ENCODE measurements around the gene EGFL6.

Gene EGFL6

GRCh38 chrX:13587786-13588477, 18.5 kb downstream of the EGFL6 start:
- peaks cover 3% of the 10 kb centered on the region for H3K27me3 ChIP-seq (replicated peaks; ENCODE audit: control insufficient read depth, insufficient read depth, low read length, poor library complexity, severe bottlenecking)
- no peaks in the 10 kb centered on the region for H3K9me3 ChIP-seq (ENCODE audit: control insufficient read depth, low read length)
- no peak for DNase-seq
- H3K4me1 ChIP-seq (ENCODE audit: control insufficient read depth, insufficient read depth, low read length, poor library complexity, severe bottlenecking) = no peaks in the 10 kb centered on the region
- H3K27ac ChIP-seq (ENCODE audit: insufficient read depth, low read length, poor library complexity, severe bottlenecking) = no peak overlapping the region
- H3K4me3 ChIP-seq (ENCODE audit: insufficient read depth, low read depth, low read length, poor library complexity, severe bottlenecking) = no peak overlapping the region
- H3K36me3 ChIP-seq (ENCODE audit: control insufficient read depth, insufficient read depth, low read length) = no peaks in the 10 kb centered on the region

GRCh38 chrX:13590207-13590606, 20.8 kb downstream of the EGFL6 start:
- no peak overlapping the region for H3K27ac ChIP-seq (ENCODE audit: insufficient read depth, low read length, poor library complexity, severe bottlenecking)
- H3K4me3 ChIP-seq (ENCODE audit: insufficient read depth, low read depth, low read length, poor library complexity, severe bottlenecking) = no peak overlapping the region
- H3K4me1 ChIP-seq (ENCODE audit: control insufficient read depth, insufficient read depth, low read length, poor library complexity, severe bottlenecking) = no peaks in the 10 kb centered on the region
- no peaks in the 10 kb centered on the region for H3K36me3 ChIP-seq (ENCODE audit: control insufficient read depth, insufficient read depth, low read length)
- no peaks in the 10 kb centered on the region for H3K27me3 ChIP-seq (replicated peaks; ENCODE audit: control insufficient read depth, insufficient read depth, low read length, poor library complexity, severe bottlenecking)
- DNase-seq = no peak
- no peaks in the 10 kb centered on the region for H3K9me3 ChIP-seq (ENCODE audit: control insufficient read depth, low read length)

GRCh38 chrX:13590914-13591313, 21.5 kb downstream of the EGFL6 start:
- H3K27me3 ChIP-seq (replicated peaks; ENCODE audit: control insufficient read depth, insufficient read depth, low read length, poor library complexity, severe bottlenecking) = no peaks in the 10 kb centered on the region
- DNase-seq = no peak
- no peaks in the 10 kb centered on the region for H3K9me3 ChIP-seq (ENCODE audit: control insufficient read depth, low read length)
- no peak overlapping the region for H3K27ac ChIP-seq (ENCODE audit: insufficient read depth, low read length, poor library complexity, severe bottlenecking)
- H3K36me3 ChIP-seq (ENCODE audit: control insufficient read depth, insufficient read depth, low read length) = no peaks in the 10 kb centered on the region
- H3K4me3 ChIP-seq (ENCODE audit: insufficient read depth, low read depth, low read length, poor library complexity, severe bottlenecking) = no peak overlapping the region
- no peaks in the 10 kb centered on the region for H3K4me1 ChIP-seq (ENCODE audit: control insufficient read depth, insufficient read depth, low read length, poor library complexity, severe bottlenecking)

GRCh38 chrX:13597874-13598273, 28.5 kb downstream of the EGFL6 start:
- H3K27me3 ChIP-seq (replicated peaks; ENCODE audit: control insufficient read depth, insufficient read depth, low read length, poor library complexity, severe bottlenecking) = no peaks in the 10 kb centered on the region
- H3K9me3 ChIP-seq (ENCODE audit: control insufficient read depth, low read length) = no peaks in the 10 kb centered on the region
- no peak overlapping the region for H3K4me3 ChIP-seq (ENCODE audit: insufficient read depth, low read depth, low read length, poor library complexity, severe bottlenecking)
- DNase-seq = no peak
- no peak overlapping the region for H3K27ac ChIP-seq (ENCODE audit: insufficient read depth, low read length, poor library complexity, severe bottlenecking)
- no peaks in the 10 kb centered on the region for H3K4me1 ChIP-seq (ENCODE audit: control insufficient read depth, insufficient read depth, low read length, poor library complexity, severe bottlenecking)
- no peaks in the 10 kb centered on the region for H3K36me3 ChIP-seq (ENCODE audit: control insufficient read depth, insufficient read depth, low read length)

GRCh38 chrX:13598877-13599276, 29.5 kb downstream of the EGFL6 start:
- Histone ChIP-seq H3K36me3 (ENCODE audit: control insufficient read depth, insufficient read depth, low read length) (no peaks in the 10 kb centered on the region), H3K4me3 (ENCODE audit: insufficient read depth, low read depth, low read length, poor library complexity, severe bottlenecking) (no peak overlapping the region), H3K9me3 (ENCODE audit: control insufficient read depth, low read length) (no peaks in the 10 kb centered on the region), H3K27me3 (replicated peaks; ENCODE audit: control insufficient read depth, insufficient read depth, low read length, poor library complexity, severe bottlenecking) (no peaks in the 10 kb centered on the region), H3K4me1 (ENCODE audit: control insufficient read depth, insufficient read depth, low read length, poor library complexity, severe bottlenecking) (no peaks in the 10 kb centered on the region), H3K27ac (ENCODE audit: insufficient read depth, low read length, poor library complexity, severe bottlenecking) (no peak overlapping the region)
- DNase-seq = no peak

GRCh38 chrX:13599491-13599890, 30.1 kb downstream of the EGFL6 start:
- H3K27me3 ChIP-seq (replicated peaks; ENCODE audit: control insufficient read depth, insufficient read depth, low read length, poor library complexity, severe bottlenecking) = no peaks in the 10 kb centered on the region
- no peak overlapping the region for H3K27ac ChIP-seq (ENCODE audit: insufficient read depth, low read length, poor library complexity, severe bottlenecking)
- H3K36me3 ChIP-seq (ENCODE audit: control insufficient read depth, insufficient read depth, low read length) = no peaks in the 10 kb centered on the region
- no peak for DNase-seq
- no peaks in the 10 kb centered on the region for H3K9me3 ChIP-seq (ENCODE audit: control insufficient read depth, low read length)
- no peak overlapping the region for H3K4me3 ChIP-seq (ENCODE audit: insufficient read depth, low read depth, low read length, poor library complexity, severe bottlenecking)
- no peaks in the 10 kb centered on the region for H3K4me1 ChIP-seq (ENCODE audit: control insufficient read depth, insufficient read depth, low read length, poor library complexity, severe bottlenecking)

- H3K4me1 ChIP-seq (ENCODE audit: control insufficient read depth, insufficient read depth, low read length, poor library complexity, severe bottlenecking) = no peaks in the 10 kb centered on the region
- no peak overlapping the region for H3K4me3 ChIP-seq (ENCODE audit: insufficient read depth, low read depth, low read length, poor library complexity, severe bottlenecking)
- no peak overlapping the region for H3K27ac ChIP-seq (ENCODE audit: insufficient read depth, low read length, poor library complexity, severe bottlenecking)
- no peaks in the 10 kb centered on the region for H3K36me3 ChIP-seq (ENCODE audit: control insufficient read depth, insufficient read depth, low read length)
- no peaks in the 10 kb centered on the region for H3K9me3 ChIP-seq (ENCODE audit: control insufficient read depth, low read length)
- DNase-seq = no peak
- no peaks in the 10 kb centered on the region for H3K27me3 ChIP-seq (replicated peaks; ENCODE audit: control insufficient read depth, insufficient read depth, low read length, poor library complexity, severe bottlenecking)
Measured at GRCh38 chrX:13605611-13606010, 36.2 kb downstream of the EGFL6 start.

GRCh38 chrX:13607331-13607995, 38.1 kb downstream of the EGFL6 start:
- no peaks in the 10 kb centered on the region for H3K9me3 ChIP-seq (ENCODE audit: control insufficient read depth, low read length)
- H3K4me1 ChIP-seq (ENCODE audit: control insufficient read depth, insufficient read depth, low read length, poor library complexity, severe bottlenecking) = no peaks in the 10 kb centered on the region

GRCh38 chrX:13607996-13608365, 38.6 kb downstream of the EGFL6 start:
- Histone ChIP-seq H3K27ac (ENCODE audit: insufficient read depth, low read length, poor library complexity, severe bottlenecking) (no peak overlapping the region), H3K27me3 (replicated peaks; ENCODE audit: control insufficient read depth, insufficient read depth, low read length, poor library complexity, severe bottlenecking) (no peaks in the 10 kb centered on the region), H3K4me1 (ENCODE audit: control insufficient read depth, insufficient read depth, low read length, poor library complexity, severe bottlenecking) (no peaks in the 10 kb centered on the region), H3K36me3 (ENCODE audit: control insufficient read depth, insufficient read depth, low read length) (no peaks in the 10 kb centered on the region), H3K4me3 (ENCODE audit: insufficient read depth, low read depth, low read length, poor library complexity, severe bottlenecking) (no peak overlapping the region), H3K9me3 (ENCODE audit: control insufficient read depth, low read length) (no peaks in the 10 kb centered on the region)
- no peak for DNase-seq

More at GRCh38 chrX:13607331-13607995, 38.1 kb downstream of the EGFL6 start:
- no peak for DNase-seq
- Histone ChIP-seq H3K36me3 (ENCODE audit: control insufficient read depth, insufficient read depth, low read length) (no peaks in the 10 kb centered on the region), H3K27me3 (replicated peaks; ENCODE audit: control insufficient read depth, insufficient read depth, low read length, poor library complexity, severe bottlenecking) (no peaks in the 10 kb centered on the region), H3K27ac (ENCODE audit: insufficient read depth, low read length, poor library complexity, severe bottlenecking) (no peak overlapping the region), H3K4me3 (ENCODE audit: insufficient read depth, low read depth, low read length, poor library complexity, severe bottlenecking) (no peak overlapping the region)

- DNase-seq = no peak
Measured at GRCh38 chrX:13614154-13614553, 44.8 kb downstream of the EGFL6 start.

More at GRCh38 chrX:13614154-13614553, 44.8 kb downstream of the EGFL6 start:
- no peaks in the 10 kb centered on the region for H3K4me1 ChIP-seq (ENCODE audit: control insufficient read depth, insufficient read depth, low read length, poor library complexity, severe bottlenecking)
- no peaks in the 10 kb centered on the region for H3K9me3 ChIP-seq (ENCODE audit: control insufficient read depth, low read length)
- H3K27ac ChIP-seq (ENCODE audit: insufficient read depth, low read length, poor library complexity, severe bottlenecking) = no peak overlapping the region
- H3K27me3 ChIP-seq (replicated peaks; ENCODE audit: control insufficient read depth, insufficient read depth, low read length, poor library complexity, severe bottlenecking) = no peaks in the 10 kb centered on the region
- H3K36me3 ChIP-seq (ENCODE audit: control insufficient read depth, insufficient read depth, low read length) = no peaks in the 10 kb centered on the region
- H3K4me3 ChIP-seq (ENCODE audit: insufficient read depth, low read depth, low read length, poor library complexity, severe bottlenecking) = no peak overlapping the region
